Retinal pigment epithelial cell (primary cell): ENCODE data around the gene AMIGO1.
"Not testable (repeated sequence)": the region's sequence is repeated elsewhere in the genome, so short reads cannot be mapped to it uniquely, and the experiment has no call there.

Experiments used
- DNase-seq: peaks from one replicate; pipeline ENCODE4 v3.0.0-alpha.2; 2010; ENCODE audit warnings: low read depth
- H3K4me3 ChIP-seq: 2 replicates; pipeline ENCODE4 v1.5.1; 2011; ENCODE audit warnings: mild to moderate bottlenecking, low read length, control low read depth, moderate library complexity
- TF ChIP-seq, protein P1 (sequence below): conservative IDR thresholded peaks from 2 replicates; pipeline ENCODE4 v1.5.1; 2011; ENCODE audit warnings: low read depth, low read length, control low read depth, inconsistent platforms

AMIGO1 gene

DNA sequence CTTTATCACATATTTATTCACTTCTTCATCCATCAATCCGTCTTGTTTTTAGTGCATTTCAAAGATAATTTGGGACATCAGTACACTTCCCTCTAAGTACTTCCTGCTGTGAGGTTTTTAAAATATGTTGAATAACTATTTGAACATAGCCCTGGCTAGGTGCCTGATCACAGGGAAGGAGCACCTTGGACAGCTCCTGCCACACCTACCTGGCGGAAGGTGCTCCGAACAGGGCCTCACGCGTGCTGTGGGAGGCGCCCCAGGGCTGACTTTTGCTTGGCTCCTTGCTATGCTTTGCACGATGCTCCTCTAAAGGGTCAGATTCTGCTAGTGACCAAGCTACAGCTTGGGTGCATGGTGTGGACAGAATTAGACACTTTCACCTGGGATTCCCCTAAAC lies 30.7 kb downstream of the AMIGO1 start:
- no peak overlapping the region for H3K4me3 ChIP-seq
- DNase-seq, result no peak
- TF ChIP-seq, protein P1, sequence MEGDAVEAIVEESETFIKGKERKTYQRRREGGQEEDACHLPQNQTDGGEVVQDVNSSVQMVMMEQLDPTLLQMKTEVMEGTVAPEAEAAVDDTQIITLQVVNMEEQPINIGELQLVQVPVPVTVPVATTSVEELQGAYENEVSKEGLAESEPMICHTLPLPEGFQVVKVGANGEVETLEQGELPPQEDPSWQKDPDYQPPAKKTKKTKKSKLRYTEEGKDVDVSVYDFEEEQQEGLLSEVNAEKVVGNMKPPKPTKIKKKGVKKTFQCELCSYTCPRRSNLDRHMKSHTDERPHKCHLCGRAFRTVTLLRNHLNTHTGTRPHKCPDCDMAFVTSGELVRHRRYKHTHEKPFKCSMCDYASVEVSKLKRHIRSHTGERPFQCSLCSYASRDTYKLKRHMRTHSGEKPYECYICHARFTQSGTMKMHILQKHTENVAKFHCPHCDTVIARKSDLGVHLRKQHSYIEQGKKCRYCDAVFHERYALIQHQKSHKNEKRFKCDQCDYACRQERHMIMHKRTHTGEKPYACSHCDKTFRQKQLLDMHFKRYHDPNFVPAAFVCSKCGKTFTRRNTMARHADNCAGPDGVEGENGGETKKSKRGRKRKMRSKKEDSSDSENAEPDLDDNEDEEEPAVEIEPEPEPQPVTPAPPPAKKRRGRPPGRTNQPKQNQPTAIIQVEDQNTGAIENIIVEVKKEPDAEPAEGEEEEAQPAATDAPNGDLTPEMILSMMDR, result no peak

DNA sequence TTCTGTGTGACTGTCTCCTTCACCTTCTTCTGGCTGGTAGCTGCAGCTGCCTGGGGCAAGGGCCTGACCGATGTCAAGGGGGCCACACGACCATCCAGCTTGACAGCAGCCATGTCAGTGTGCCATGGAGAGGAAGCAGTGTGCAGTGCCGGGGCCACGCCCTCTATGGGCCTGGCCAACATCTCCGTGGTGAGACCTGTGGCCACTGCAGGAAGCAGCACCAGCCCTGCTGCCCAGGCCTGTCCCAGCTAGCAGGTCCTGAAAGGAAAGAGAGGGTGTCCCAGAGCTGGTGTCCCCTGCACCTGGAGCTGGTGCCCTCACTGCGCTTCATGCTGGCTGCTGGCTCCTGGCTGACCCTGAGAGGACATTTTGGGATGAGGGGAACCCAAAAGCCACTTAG lies 31.7 kb downstream of the AMIGO1 start:
- H3K4me3 ChIP-seq, result no peak overlapping the region
- no peak for DNase-seq
- TF ChIP-seq, protein P1, result no peak

DNA sequence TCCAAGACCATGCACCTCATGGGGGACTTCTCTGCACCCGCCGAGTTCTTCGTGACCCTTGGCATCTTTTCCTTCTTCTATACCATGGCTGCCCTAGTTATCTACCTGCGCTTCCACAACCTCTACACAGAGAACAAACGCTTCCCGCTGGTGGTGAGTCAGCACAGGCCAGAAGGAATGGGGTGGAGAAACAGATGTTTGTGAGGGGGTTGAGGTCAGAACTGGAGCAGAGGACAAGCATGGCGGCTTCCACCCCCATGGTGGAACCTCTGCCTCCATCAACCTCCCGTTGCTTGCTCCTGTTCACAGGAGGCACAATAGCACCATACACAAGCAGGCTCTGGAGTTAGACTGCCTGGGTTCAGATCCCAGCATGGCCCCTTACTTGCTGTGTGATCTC lies 32.7 kb downstream of the AMIGO1 start:
- DNase-seq, result no peak
- no peak overlapping the region for H3K4me3 ChIP-seq
- TF ChIP-seq, protein P1, result no peak

DNA sequence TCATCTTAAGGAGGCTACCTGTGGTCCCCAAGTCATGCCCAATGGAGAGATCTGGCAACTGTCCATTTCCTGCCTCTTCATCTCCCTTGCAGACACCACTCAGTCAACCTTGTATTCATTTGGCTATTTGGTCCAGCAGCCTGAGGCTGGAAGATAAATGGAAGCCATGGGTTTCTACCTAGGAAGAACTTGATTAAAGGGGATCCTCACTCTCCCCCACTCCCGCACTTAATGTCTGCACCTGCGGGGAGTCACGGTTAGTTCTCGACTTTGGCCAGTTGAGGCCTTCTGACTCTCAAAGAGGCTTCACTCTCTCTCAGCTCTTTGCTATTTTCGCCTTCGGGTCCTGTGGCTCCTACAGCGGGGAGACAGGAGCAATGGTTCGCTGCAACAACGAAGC lies 34.3 kb downstream of the AMIGO1 start:
- DNase-seq, result no peak
- no peak overlapping the region for H3K4me3 ChIP-seq
- TF ChIP-seq, protein P1, result no peak

DNA sequence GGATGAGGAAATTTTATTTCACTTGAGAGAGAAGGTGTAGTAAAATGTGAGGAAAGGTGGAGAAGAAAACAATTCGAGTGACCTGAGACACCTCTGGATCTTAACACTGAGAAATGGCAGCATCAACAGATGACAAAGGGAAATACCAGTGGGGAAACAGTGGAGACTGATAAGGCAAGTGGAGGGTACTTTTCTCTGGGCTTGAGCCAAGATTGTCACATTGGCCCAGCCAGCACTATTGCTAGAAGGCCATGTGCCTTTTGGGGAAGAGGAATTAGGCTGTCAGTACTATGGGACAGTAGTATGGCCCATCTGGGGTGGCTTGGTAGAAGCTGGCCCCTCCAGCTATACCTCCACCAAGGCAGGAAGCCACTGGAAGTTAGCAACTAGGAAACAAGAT lies 34.8 kb downstream of the AMIGO1 start:
- DNase-seq, result no peak

DNA sequence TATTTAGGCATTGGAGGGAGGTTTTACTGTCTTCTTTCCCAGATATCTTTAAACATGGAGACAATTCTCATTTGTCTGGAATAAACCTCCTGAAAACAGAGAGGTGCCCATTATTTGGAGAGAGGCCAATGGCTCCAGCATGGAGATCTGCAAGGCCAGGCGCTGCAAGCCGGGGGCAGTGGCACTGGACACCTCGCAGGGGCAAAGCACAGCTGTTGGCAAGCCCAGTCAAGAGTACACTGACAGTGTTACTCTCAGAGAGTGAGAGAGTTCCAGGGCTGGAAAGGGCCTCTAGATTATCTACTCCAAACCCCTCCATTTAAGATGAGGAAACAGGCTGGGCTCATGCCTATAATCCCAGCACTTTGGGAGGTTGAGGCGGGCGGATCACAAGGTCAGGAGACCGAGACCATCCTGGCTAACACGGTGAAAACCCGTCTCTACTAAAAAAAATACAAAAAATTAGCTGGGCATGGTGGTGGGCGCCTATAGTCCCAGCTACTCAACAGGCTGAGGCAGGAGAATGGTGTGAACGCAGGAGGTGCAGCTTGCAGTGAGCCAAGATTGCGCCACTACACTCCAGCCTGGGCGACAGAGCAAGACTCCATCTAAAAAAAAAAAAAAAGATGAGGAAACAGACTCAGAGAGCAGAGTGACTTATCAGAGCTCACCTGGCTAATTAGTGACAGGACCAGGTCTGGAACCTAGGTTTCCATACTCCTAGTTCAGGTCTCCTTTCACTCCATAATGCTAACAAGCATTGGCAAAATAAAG lies 36.1 kb downstream of the AMIGO1 start:
- not testable (repeated sequence) for H3K4me3 ChIP-seq, DNase-seq

More for the DNA sequence above, 34.8 kb downstream of the AMIGO1 start:
- TF ChIP-seq, protein P1, result no peak
- H3K4me3 ChIP-seq, result no peak overlapping the region

DNA sequence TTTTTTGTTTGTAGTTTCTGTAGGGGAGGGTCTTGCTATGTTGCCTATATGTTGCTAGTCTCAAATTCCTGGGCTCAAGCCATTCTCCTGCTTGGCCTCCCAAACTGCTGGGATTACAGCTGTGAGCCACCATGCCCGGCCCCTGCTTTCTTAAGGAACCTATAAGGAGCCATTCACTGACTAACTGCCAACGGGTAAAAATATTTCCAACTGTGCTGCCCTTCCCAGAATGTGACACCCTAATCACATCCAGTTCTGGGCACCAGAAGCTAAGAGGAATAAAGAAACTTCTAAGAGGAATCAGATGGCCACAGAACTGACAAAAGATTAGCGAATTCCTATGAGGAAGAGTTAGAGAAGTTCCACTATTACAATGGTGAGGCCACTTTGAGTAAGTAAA lies 36.7 kb downstream of the AMIGO1 start:
- H3K4me3 ChIP-seq, result no peak overlapping the region
- TF ChIP-seq, protein P1, result no peak
- no peak for DNase-seq

DNA sequence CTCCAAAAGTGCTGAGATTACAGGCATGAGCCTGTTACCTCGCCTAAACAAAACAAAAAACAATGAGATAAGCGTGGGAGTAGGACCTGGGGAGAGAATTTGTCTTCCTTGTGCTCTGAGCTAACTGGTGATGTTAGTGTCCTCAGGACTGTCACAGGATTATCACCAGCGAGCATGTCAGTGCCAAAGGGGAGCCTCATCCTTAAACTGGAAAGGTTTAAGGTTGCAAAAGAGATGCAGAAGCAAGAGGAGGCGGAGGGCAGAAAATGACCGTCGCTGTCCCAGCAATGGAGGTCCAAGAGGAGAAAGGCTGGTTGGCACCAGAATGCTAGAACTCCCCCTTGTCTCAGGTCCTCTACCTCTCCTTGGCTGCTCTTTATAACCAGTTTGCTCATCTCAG lies 39.3 kb downstream of the AMIGO1 start:
- no peak for DNase-seq
- TF ChIP-seq, protein P1, result no peak
- no peak overlapping the region for H3K4me3 ChIP-seq
